Measurements from ENCODE around the gene DPM2. TPM values are rescaled to one million over a fixed set of nuclear protein-coding genes. Genes with fewer than 3 reads are reported as not detected.

The DPM2 gene
- total and polyA plus RNA-seq, 7 donors = 9.7 to 39.6 (median 16.6) TPM

DNA sequence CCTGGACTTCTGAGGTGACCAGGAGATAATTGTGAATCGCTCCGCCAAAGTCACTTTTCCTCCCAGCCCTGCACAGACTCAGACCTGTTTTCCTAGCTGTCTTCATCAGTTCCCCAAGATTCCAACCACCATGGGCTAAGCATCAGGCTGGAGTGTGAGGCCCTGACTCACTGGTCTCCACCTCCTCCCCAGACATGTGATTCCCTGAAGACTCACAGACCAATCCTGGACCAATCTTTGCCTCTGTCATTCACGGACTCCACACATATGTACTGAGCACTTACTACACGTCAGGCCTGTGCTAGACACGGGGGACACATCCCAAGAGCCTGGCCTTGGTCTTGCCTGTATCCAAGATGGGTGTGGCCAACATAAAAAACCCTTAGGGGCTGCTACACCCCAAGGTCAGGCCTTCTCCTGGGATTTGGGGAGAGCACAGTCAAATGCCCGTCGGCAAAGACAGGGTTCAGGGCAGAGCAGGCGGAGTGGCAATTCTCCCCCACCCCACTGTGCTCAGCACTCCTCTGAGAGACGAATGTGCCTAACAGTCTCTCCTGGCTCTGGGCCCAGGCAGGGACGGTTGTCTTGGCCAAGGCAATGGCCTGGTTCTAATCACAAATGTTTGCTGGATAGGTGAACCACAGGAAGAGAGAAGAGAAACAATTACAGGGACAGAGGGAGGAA is 31.2 kb upstream of the DPM2 start:
- H3K4me3 ChIP-seq = no peak overlapping the region
- intact Hi-C loops (cut with DNase I) = no loop called here
- no peaks in the 10 kb centered on the region for H3K27me3 ChIP-seq (ENCODE audit: insufficient read depth in 3 of 3, low read length in 2 of 3)
- 44 to 55% (median 48%) methylated on average over 10 of the region's 10 CpGs for WGBS, 3 donors
- TF ChIP-seq, protein P1, sequence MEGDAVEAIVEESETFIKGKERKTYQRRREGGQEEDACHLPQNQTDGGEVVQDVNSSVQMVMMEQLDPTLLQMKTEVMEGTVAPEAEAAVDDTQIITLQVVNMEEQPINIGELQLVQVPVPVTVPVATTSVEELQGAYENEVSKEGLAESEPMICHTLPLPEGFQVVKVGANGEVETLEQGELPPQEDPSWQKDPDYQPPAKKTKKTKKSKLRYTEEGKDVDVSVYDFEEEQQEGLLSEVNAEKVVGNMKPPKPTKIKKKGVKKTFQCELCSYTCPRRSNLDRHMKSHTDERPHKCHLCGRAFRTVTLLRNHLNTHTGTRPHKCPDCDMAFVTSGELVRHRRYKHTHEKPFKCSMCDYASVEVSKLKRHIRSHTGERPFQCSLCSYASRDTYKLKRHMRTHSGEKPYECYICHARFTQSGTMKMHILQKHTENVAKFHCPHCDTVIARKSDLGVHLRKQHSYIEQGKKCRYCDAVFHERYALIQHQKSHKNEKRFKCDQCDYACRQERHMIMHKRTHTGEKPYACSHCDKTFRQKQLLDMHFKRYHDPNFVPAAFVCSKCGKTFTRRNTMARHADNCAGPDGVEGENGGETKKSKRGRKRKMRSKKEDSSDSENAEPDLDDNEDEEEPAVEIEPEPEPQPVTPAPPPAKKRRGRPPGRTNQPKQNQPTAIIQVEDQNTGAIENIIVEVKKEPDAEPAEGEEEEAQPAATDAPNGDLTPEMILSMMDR (IDR thresholded peaks at IDR 0.05) = no peak
- DNase-seq (peak; percentile 62 to 79), ATAC-seq (peak; percentile 36 to 50 (median 47))
- H3K27ac ChIP-seq = peak overlapping the region; percentile 70
- no peaks in the 10 kb centered on the region for H3K9me3 ChIP-seq
- peaks cover 88% of the 10 kb centered on the region for H3K4me1 ChIP-seq
- H3K36me3 ChIP-seq (ENCODE audit: insufficient read depth in 1 of 2, low read depth in 1 of 2) = no peaks in the 10 kb centered on the region

DNA sequence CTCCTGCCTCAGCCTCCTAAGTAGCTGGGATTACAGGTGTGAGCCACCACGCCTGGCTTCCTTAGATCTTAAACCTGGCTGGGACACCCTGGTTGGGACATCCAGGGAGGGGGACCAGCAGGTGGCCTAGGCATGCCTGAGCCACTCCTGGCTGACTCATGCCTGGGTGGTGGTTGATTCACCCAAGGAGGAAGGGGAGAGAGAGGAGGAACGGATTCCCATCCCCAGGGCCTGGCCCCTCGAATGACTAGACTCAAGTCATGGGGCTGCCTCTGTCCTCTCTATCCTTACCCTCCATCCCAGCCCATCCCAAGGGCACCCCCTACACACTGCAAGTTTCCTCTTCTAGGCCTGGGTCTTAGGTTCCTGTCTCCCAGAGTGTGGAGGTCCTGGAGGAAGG is 30.4 kb upstream of the DPM2 start:
- Histone ChIP-seq H3K9me3 (no peaks in the 10 kb centered on the region), H3K36me3 (ENCODE audit: insufficient read depth in 1 of 2, low read depth in 1 of 2) (no peaks in the 10 kb centered on the region), H3K4me3 (no peak overlapping the region), H3K4me1 (peaks cover 89% of the 10 kb centered on the region), H3K27ac (peak overlapping the region; percentile 70), H3K27me3 (ENCODE audit: insufficient read depth in 3 of 3, low read length in 2 of 3) (no peaks in the 10 kb centered on the region)
- TF ChIP-seq, protein P1 (IDR thresholded peaks at IDR 0.05) = no peak
- peak in 2 of 4 donors; percentile 25 to 50 for ATAC-seq
- WGBS, 3 donors = 82 to 100% (median 89%) methylated on average over 1 to 3 of the region's 3 CpGs
- intact Hi-C loops (cut with DNase I) = no loop called here
- no peak for DNase-seq

DNA sequence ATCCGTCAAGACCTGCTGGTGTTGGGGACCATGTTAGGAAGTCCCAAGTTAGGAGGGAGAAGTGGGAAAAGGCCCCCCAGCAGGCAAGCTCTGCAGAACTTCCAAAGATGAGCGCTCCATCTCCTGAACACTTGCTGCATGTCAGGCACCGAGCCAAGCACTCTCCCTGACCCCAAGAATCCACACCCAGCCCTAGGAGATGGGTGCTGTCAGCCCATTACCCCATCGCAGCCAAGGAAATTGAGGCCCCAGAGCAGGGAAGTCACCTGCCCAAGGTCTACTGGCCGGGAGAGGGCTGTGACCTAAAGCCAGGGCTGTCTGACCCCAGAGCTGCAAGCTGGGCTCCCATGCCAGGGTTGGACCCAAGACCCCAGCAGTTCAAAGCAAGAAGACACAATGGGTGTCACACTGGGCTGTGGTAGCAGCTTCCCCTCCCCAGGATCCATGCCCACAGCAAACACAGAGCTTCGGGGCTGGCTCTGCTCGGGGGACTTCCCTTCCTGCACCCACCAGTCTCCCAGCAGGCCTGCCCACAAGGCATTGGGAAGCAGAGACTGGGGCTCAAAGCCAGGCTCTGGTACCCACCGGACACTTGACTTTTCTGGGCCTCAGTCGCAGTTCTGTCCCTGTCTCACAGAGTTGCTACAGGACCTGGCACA is 29.6 kb upstream of the DPM2 start:
- ATAC-seq (no peak), DNase-seq (no peak)
- H3K4me1 ChIP-seq = peaks cover 89% of the 10 kb centered on the region
- no peaks in the 10 kb centered on the region for H3K9me3 ChIP-seq
- intact Hi-C loops (cut with DNase I) = no loop called here
- TF ChIP-seq, protein P1 (IDR thresholded peaks at IDR 0.05) = no peak
- 71 to 86% (median 73%) methylated on average over 9 of the region's 9 CpGs for WGBS, 3 donors
- H3K36me3 ChIP-seq (ENCODE audit: insufficient read depth in 1 of 2, low read depth in 1 of 2) = no peaks in the 10 kb centered on the region
- H3K27ac ChIP-seq = no peak overlapping the region
- no peaks in the 10 kb centered on the region for H3K27me3 ChIP-seq (ENCODE audit: insufficient read depth in 3 of 3, low read length in 2 of 3)
- no peak overlapping the region for H3K4me3 ChIP-seq

DNA sequence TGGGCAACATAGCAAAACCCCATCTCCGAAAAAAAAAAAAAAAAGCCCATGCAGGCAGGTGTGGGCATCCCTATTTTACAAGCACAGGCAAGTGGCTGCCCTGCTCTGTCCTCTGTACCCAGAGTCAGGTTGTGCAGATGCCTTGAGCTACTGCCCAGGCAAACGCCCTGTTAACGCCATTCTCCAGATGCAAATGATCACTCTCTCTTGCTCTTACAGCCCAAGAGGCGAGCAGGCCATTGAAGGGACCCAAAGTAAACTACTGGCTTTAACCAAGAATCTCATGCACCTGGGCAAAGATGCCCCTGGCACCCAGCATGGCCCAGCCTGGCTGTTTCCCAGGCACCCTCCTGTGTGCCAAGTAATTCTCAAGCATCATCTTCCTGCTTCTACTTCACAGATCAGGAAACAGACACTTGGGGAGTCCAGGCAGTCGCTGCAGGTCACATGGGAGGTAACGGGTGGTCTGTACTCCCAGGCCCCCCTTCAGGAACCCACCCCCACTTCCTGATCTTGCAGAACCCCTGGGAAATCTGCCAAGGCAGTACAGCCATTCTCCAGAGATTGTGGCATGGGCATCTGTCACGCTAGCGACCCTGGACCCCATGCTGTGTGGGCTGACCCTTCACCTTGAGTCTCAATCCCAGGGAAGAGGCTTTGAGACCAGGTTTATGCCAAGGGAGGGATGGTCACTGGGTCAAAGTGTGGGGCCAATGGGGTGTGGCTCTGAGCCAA is 28.9 kb upstream of the DPM2 start:
- no peak overlapping the region for H3K4me3 ChIP-seq
- peak overlapping the region; percentile 85 for H3K27ac ChIP-seq
- ATAC-seq (no peak), DNase-seq (no peak)
- H3K9me3 ChIP-seq = no peaks in the 10 kb centered on the region
- intact Hi-C loops (cut with DNase I) = no loop called here
- H3K4me1 ChIP-seq = peaks cover 84% of the 10 kb centered on the region
- TF ChIP-seq, protein P1 (IDR thresholded peaks at IDR 0.05) = no peak
- 57 to 82% (median 68%) methylated on average over 8 of the region's 8 CpGs for WGBS, 3 donors
- H3K27me3 ChIP-seq (ENCODE audit: insufficient read depth in 3 of 3, low read length in 2 of 3) = no peaks in the 10 kb centered on the region
- no peaks in the 10 kb centered on the region for H3K36me3 ChIP-seq (ENCODE audit: insufficient read depth in 1 of 2, low read depth in 1 of 2)

All from psoas muscle (tissue), 8 donors.